GM12801 (cell line): Measurements from ENCODE around the gene SENP3.

Source experiments
- CTCF ChIP-seq: IDR thresholded peaks from one replicate; pipeline ENCODE4 v1.5.1; 2011; ENCODE audit warnings: control low read depth; ENCODE audit not compliant: insufficient read length; ENCODE audit errors: extremely low read depth

SENP3 gene

GRCh38 chr17:7606280-7606679 is 44.6 kb downstream of the SENP3 start:
- TF ChIP-seq CTCF, result no peak

GRCh38 chr17:7610641-7611040 is 48.9 kb downstream of the SENP3 start:
- no peak for TF ChIP-seq CTCF

- TF ChIP-seq CTCF, result no peak
Measured at GRCh38 chr17:7611635-7612293, 50.0 kb downstream of the SENP3 start.

GRCh38 chr17:7612294-7612640 is 50.5 kb downstream of the SENP3 start:
- no peak for TF ChIP-seq CTCF

GRCh38 chr17:7613769-7614424 is 52.2 kb downstream of the SENP3 start:
- TF ChIP-seq CTCF, result no peak

- no peak for TF ChIP-seq CTCF
Measured at GRCh38 chr17:7614425-7615264, 52.9 kb downstream of the SENP3 start, which contains the start of gene FXR2. FXR2 (minus strand) TSS chr17:7614897; CDS start chr17:7614532, 365 bp downstream.

GRCh38 chr17:7615265-7615747 is 53.6 kb downstream of the SENP3 start:
- no peak for TF ChIP-seq CTCF
